SK-N-SH treated with all-trans-retinoic acid at 6 μM for 48 hours (cell line): Measurements from ENCODE around the gene CHIC2.

Experiments used
- ATAC-seq: fragments of 200-7000 bp; cut with Tn5 transposase; 3 replicates; pipeline ENCODE4 v1.9.1; 2020; ENCODE audit warnings: mild to moderate bottlenecking, moderate library complexity
- ARNTL ChIP-seq: fragments of 450-650 bp; formaldehyde crosslinking; IDR thresholded peaks from 2 replicates; pipeline ENCODE4 v1.5.0; 2020; ENCODE audit warnings: low read depth, mild to moderate bottlenecking, moderate library complexity, borderline replicate concordance
- BACH2 ChIP-seq: fragments of 250-450 bp; sonication (Bioruptor Pico); IDR thresholded peaks from 2 replicates; pipeline ENCODE4 v1.9.0; 2021; ENCODE audit warnings: mild to moderate bottlenecking, borderline replicate concordance
- CSDC2 ChIP-seq: fragments of 250-450 bp; sonication (Bioruptor Pico); IDR thresholded peaks from 2 replicates; pipeline ENCODE4 v1.5.0; 2020; ENCODE audit warnings: mild to moderate bottlenecking, moderate library complexity
- ESRRG ChIP-seq: fragments of 250-450 bp; sonication (Bioruptor Pico); IDR thresholded peaks from 2 replicates; pipeline ENCODE4 v1.6.1; 2021; ENCODE audit warnings: mild to moderate bottlenecking
- GLIS3 ChIP-seq: fragments of 250-450 bp; sonication (Bioruptor Pico); IDR thresholded peaks from 2 replicates; pipeline ENCODE4 v1.5.0; 2020; ENCODE audit warnings: mild to moderate bottlenecking, moderate library complexity
- ISL1 ChIP-seq: fragments of 250-450 bp; sonication (Bioruptor Pico); IDR thresholded peaks from 2 replicates; pipeline ENCODE4 v2.1.2; 2022; ENCODE audit warnings: mild to moderate bottlenecking, moderate library complexity
- PPARA ChIP-seq: fragments of 250-450 bp; sonication (Bioruptor Pico); IDR thresholded peaks from 2 replicates; pipeline ENCODE4 v1.5.0; 2020; ENCODE audit warnings: mild to moderate bottlenecking, borderline replicate concordance
- RARB ChIP-seq: fragments of 250-450 bp; sonication (Bioruptor Pico); IDR thresholded peaks from 2 replicates; pipeline ENCODE4 v1.8.0; 2021; ENCODE audit warnings: mild to moderate bottlenecking, moderate library complexity
- SNAI2 ChIP-seq: fragments of 250-450 bp; sonication (Bioruptor Pico); IDR thresholded peaks from 2 replicates; pipeline ENCODE4 v1.5.0; 2020; ENCODE audit warnings: mild to moderate bottlenecking, moderate library complexity
- TCF4 ChIP-seq: fragments of 250-450 bp; sonication (Bioruptor Pico); IDR thresholded peaks from 2 replicates; pipeline ENCODE4 v1.8.0; 2021; ENCODE audit warnings: mild to moderate bottlenecking, moderate library complexity, borderline replicate concordance
- TSHZ2 ChIP-seq: fragments of 250-450 bp; sonication (Bioruptor Pico); IDR thresholded peaks from 2 replicates; pipeline ENCODE4 v1.5.0; 2020; ENCODE audit warnings: mild to moderate bottlenecking, moderate library complexity
- ZFP3 ChIP-seq: fragments of 250-450 bp; sonication (Bioruptor Pico); IDR thresholded peaks from 2 replicates; pipeline ENCODE4 v1.5.0; 2020; ENCODE audit warnings: mild to moderate bottlenecking, moderate library complexity
- ZFP30 ChIP-seq: fragments of 450-650 bp; formaldehyde crosslinking; IDR thresholded peaks from 2 replicates; pipeline ENCODE4 v1.5.0; 2022; ENCODE audit warnings: mild to moderate bottlenecking, moderate library complexity
- ZNF565 ChIP-seq: fragments of 450-650 bp; formaldehyde crosslinking; conservative IDR thresholded peaks from 2 replicates; pipeline ENCODE4 v1.5.0; 2020; ENCODE audit warnings: low read depth, mild to moderate bottlenecking, moderate library complexity
- ZNF70 ChIP-seq: fragments of 450-650 bp; formaldehyde crosslinking; IDR thresholded peaks from 2 replicates; pipeline ENCODE4 v1.5.0; 2020; ENCODE audit warnings: mild to moderate bottlenecking, moderate library complexity
- ZNF8 ChIP-seq: fragments of 450-650 bp; formaldehyde crosslinking; IDR thresholded peaks from 2 replicates; pipeline ENCODE4 v1.5.0; 2020; ENCODE audit warnings: mild to moderate bottlenecking, moderate library complexity
- TF ChIP-seq, protein P1 (sequence below): fragments of 250-450 bp; sonication (Bioruptor Pico); IDR thresholded peaks from 2 replicates; pipeline ENCODE4 v1.5.1; 2020; ENCODE audit warnings: low read depth, mild to moderate bottlenecking, moderate library complexity
- TF ChIP-seq, protein P2 (sequence below): fragments of 250-450 bp; sonication (Bioruptor Pico); IDR thresholded peaks from 2 replicates; pipeline ENCODE4 v1.5.1; 2021; ENCODE audit warnings: mild to moderate bottlenecking, moderate library complexity

Gene CHIC2

GRCh38 chr4:53974561-53974960, 89.8 kb downstream of the CHIC2 start:
- ATAC-seq = no peak
- TF ChIP-seq ZFP30 (CRISPR knock-in tag) (no peak), SNAI2 (CRISPR knock-in tag) (no peak), ZFP3 (CRISPR knock-in tag) (no peak), RARB (CRISPR knock-in tag) (no peak), ESRRG (CRISPR knock-in tag) (no peak), CSDC2 (CRISPR knock-in tag) (no peak), ARNTL (no peak), TSHZ2 (CRISPR knock-in tag) (no peak)
- TF ChIP-seq, protein P1, sequence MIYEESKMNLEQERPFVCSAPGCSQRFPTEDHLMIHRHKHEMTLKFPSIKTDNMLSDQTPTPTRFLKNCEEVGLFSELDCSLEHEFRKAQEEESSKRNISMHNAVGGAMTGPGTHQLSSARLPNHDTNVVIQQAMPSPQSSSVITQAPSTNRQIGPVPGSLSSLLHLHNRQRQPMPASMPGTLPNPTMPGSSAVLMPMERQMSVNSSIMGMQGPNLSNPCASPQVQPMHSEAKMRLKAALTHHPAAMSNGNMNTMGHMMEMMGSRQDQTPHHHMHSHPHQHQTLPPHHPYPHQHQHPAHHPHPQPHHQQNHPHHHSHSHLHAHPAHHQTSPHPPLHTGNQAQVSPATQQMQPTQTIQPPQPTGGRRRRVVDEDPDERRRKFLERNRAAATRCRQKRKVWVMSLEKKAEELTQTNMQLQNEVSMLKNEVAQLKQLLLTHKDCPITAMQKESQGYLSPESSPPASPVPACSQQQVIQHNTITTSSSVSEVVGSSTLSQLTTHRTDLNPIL (CRISPR knock-in tag) = no peak
- TF ChIP-seq, protein P2, sequence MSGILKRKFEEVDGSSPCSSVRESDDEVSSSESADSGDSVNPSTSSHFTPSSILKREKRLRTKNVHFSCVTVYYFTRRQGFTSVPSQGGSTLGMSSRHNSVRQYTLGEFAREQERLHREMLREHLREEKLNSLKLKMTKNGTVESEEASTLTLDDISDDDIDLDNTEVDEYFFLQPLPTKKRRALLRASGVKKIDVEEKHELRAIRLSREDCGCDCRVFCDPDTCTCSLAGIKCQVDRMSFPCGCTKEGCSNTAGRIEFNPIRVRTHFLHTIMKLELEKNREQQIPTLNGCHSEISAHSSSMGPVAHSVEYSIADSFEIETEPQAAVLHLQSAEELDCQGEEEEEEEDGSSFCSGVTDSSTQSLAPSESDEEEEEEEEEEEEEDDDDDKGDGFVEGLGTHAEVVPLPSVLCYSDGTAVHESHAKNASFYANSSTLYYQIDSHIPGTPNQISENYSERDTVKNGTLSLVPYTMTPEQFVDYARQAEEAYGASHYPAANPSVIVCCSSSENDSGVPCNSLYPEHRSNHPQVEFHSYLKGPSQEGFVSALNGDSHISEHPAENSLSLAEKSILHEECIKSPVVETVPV (CRISPR knock-in tag) = no peak

DNA sequence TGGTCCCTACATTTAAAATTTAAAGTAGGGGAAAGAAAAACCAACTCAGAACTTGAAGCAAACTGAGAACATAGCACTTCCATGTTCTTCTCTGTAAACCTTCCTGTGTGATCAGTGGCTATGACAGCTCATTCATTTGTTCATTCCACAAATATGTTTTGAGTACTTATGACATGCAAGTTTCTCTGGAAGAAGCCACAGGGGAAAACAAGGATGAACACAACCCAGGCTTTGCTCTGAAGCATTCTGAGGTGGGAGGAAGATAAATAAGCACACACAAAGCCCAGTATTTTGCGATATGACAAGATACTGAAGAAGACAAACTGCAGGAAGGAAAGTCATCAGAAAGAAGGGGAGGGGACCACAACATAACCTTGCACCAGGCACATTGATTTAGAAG, 96.4 kb downstream of the CHIC2 start:
- TF ChIP-seq GLIS3 (CRISPR knock-in tag) = no peak
- no peak for TF ChIP-seq ISL1 (CRISPR knock-in tag)
- TF ChIP-seq RARB (CRISPR knock-in tag) = no peak
- TF ChIP-seq, protein P2 (CRISPR knock-in tag) = no peak
- TF ChIP-seq BACH2 (CRISPR knock-in tag) = no peak
- ATAC-seq = no peak

DNA sequence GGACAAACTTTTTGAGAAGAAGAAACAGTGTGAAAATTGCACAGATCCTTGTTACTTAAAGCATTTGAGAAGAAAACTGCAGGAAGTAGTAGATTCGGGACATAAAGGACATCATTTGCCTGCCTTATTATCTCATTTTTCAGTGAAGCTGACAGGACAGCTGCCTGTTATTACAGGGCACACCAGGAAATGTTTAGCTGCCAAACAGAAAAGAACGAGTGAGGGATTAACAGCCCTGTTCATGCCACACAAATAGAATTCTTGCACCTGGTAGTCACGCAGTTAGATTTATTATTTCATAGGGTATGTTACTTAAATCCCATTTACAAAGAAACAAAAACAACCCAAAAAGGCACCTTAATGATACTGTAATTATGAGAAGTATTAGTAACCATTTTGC, 100.6 kb downstream of the CHIC2 start:
- no peak for ATAC-seq
- no peak for TF ChIP-seq CSDC2 (CRISPR knock-in tag)
- TF ChIP-seq TCF4 (CRISPR knock-in tag) = no peak
- no peak for TF ChIP-seq ZNF8
- no peak for TF ChIP-seq ISL1 (CRISPR knock-in tag)
- no peak for TF ChIP-seq ARNTL
- no peak for TF ChIP-seq PPARA (CRISPR knock-in tag)
- TF ChIP-seq, protein P2 (CRISPR knock-in tag) = no peak
- TF ChIP-seq TSHZ2 (CRISPR knock-in tag) = no peak
- TF ChIP-seq ZNF70 (CRISPR knock-in tag) = no peak
- TF ChIP-seq GLIS3 (CRISPR knock-in tag) = no peak
- TF ChIP-seq SNAI2 (CRISPR knock-in tag) = no peak
- TF ChIP-seq ZNF565 = no peak
- no peak for TF ChIP-seq BACH2 (CRISPR knock-in tag)
- no peak for TF ChIP-seq RARB (CRISPR knock-in tag)
